Right renal cortex interstitium (tissue), 3 donors: ENCODE data around the gene UBP1. TPM values are rescaled to one million over a fixed set of nuclear protein-coding genes. Genes with fewer than 3 reads are reported as not detected.

Experiments used
- DNase-seq, 3 donors: peaks; one replicate each; pipeline ENCODE4 v3.0.0-alpha.2; 2013; ENCODE audit warnings: low read depth in 3 of 3, low spot score in 2 of 3
- polyA plus RNA-seq, 3 donors: library from polyadenylated mRNA; unstranded; fragments of 120-200 nt; gene quantifications; one replicate each; pipeline ENCODE4 v1.2.1, GENCODE V29; 2013; ENCODE audit not compliant: insufficient read length in 3 of 3

Gene UBP1
- polyA plus RNA-seq, 3 donors: 94.0 to 113 (median 101) TPM

GRCh38 chr3:33394403-33395054, 45.7 kb downstream of the UBP1 start:
- DNase-seq: no peak

GRCh38 chr3:33392703-33393125, 47.5 kb downstream of the UBP1 start:
- DNase-seq: no peak

GRCh38 chr3:33392144-33392543, 48.1 kb downstream of the UBP1 start:
- DNase-seq: no peak

- DNase-seq: no peak
Measured at GRCh38 chr3:33391255-33391995, 48.8 kb downstream of the UBP1 start.

GRCh38 chr3:33389908-33390307, 50.3 kb downstream of the UBP1 start:
- DNase-seq: no peak

- DNase-seq: no peak
Measured at GRCh38 chr3:33388374-33389100, 51.7 kb downstream of the UBP1 start.

GRCh38 chr3:33386631-33387030, 53.6 kb downstream of the UBP1 start:
- DNase-seq: no peak

GRCh38 chr3:33385423-33385822, 54.8 kb downstream of the UBP1 start:
- DNase-seq: no peak

GRCh38 chr3:33383951-33384350, 56.3 kb downstream of the UBP1 start:
- no peak for DNase-seq

- no peak for DNase-seq
Measured at GRCh38 chr3:33380653-33381052, 59.6 kb downstream of the UBP1 start.

GRCh38 chr3:33377931-33378330, 62.3 kb downstream of the UBP1 start:
- no peak for DNase-seq

- DNase-seq: no peak
Measured at GRCh38 chr3:33377489-33377888, 62.7 kb downstream of the UBP1 start.

GRCh38 chr3:33373082-33373437, 67.1 kb downstream of the UBP1 start:
- DNase-seq: no peak

GRCh38 chr3:33372218-33373081, 67.8 kb downstream of the UBP1 start:
- peak; percentile 16 to 41 (median 17) for DNase-seq

- no peak for DNase-seq
Measured at GRCh38 chr3:33364531-33365128, 75.6 kb downstream of the UBP1 start.

- no peak for DNase-seq
Measured at GRCh38 chr3:33364060-33364459, 76.1 kb downstream of the UBP1 start.

- DNase-seq: no peak
Measured at GRCh38 chr3:33363113-33363800, 76.9 kb downstream of the UBP1 start.

GRCh38 chr3:33360136-33360825, 79.9 kb downstream of the UBP1 start:
- no peak for DNase-seq

GRCh38 chr3:33358172-33358781, 81.9 kb downstream of the UBP1 start:
- no peak for DNase-seq
